H9 (cell line): ENCODE results near the gene MRM2. TPM values are rescaled to one million over a fixed set of nuclear protein-coding genes. Genes with fewer than 3 reads are reported as not detected.

Source experiments
- DNase-seq: peaks from one replicate; pipeline ENCODE4 v3.0.0-alpha.2; 2017
- H2AFZ ChIP-seq: one replicate; pipeline ENCODE4 v1.6.1; 2013; ENCODE audit warnings: mild to moderate bottlenecking, low read length, control low read depth, moderate library complexity
- H2AK5ac ChIP-seq: 2 replicates; pipeline ENCODE4 v1.6.1; 2013; ENCODE audit warnings: low read length, control low read depth, mixed read lengths; ENCODE audit not compliant: insufficient read length
- H2BK120ac ChIP-seq: one replicate; pipeline ENCODE4 v1.6.1; 2013; ENCODE audit warnings: low read depth, mild to moderate bottlenecking, low read length, control low read depth, inconsistent platforms; ENCODE audit not compliant: poor library complexity, severe bottlenecking
- H2BK12ac ChIP-seq: 2 replicates; pipeline ENCODE4 v1.6.1; 2013; ENCODE audit warnings: low read length, control low read depth, mixed read lengths, low read depth; ENCODE audit not compliant: insufficient read length
- H2BK15ac ChIP-seq: 2 replicates; pipeline ENCODE4 v1.6.1; 2013; ENCODE audit warnings: low read depth, low read length, control low read depth
- H2BK20ac ChIP-seq: one replicate; pipeline ENCODE4 v1.6.1; 2013; ENCODE audit warnings: low read depth, mild to moderate bottlenecking, low read length, control low read depth, inconsistent platforms; ENCODE audit not compliant: poor library complexity, severe bottlenecking
- H2BK5ac ChIP-seq: 2 replicates; pipeline ENCODE4 v1.6.1; 2013; ENCODE audit warnings: low read length, control low read depth, mixed read lengths; ENCODE audit not compliant: insufficient read length
- H3K14ac ChIP-seq: 2 replicates; pipeline ENCODE4 v1.6.1; 2013; ENCODE audit warnings: low read length, control low read depth; ENCODE audit not compliant: insufficient read depth
- H3K18ac ChIP-seq: 2 replicates; pipeline ENCODE4 v1.6.1; 2013; ENCODE audit warnings: low read depth, mild to moderate bottlenecking, mixed read lengths, low read length, control low read depth; ENCODE audit not compliant: insufficient read length
- H3K23ac ChIP-seq: 2 replicates; pipeline ENCODE4 v1.6.1; 2013; ENCODE audit warnings: low read length, control low read depth, mixed read lengths, low read depth; ENCODE audit not compliant: insufficient read length
- H3K23me2 ChIP-seq: 2 replicates; pipeline ENCODE4 v1.6.1; 2013; ENCODE audit warnings: low read depth, mild to moderate bottlenecking, mixed read lengths, low read length, control low read depth; ENCODE audit not compliant: insufficient read length, poor library complexity, severe bottlenecking
- H3K27ac ChIP-seq: 2 replicates; pipeline ENCODE4 v1.5.1; 2013; ENCODE audit warnings: low read length, control low read depth, mixed read lengths, low read depth; ENCODE audit not compliant: insufficient read length
- H3K27me3 ChIP-seq: 2 replicates; pipeline ENCODE4 v1.6.1; 2013; ENCODE audit warnings: low read length, control low read depth, inconsistent platforms; ENCODE audit not compliant: insufficient read depth
- H3K4ac ChIP-seq: 2 replicates; pipeline ENCODE4 v1.6.1; 2013; ENCODE audit warnings: low read depth, mild to moderate bottlenecking, control low read depth, inconsistent platforms, low read length, moderate library complexity
- H3K4me1 ChIP-seq: 2 replicates; pipeline ENCODE4 v1.6.1; 2013; ENCODE audit warnings: low read length, control low read depth, inconsistent platforms; ENCODE audit not compliant: insufficient read depth
- H3K4me2 ChIP-seq: 2 replicates; pipeline ENCODE4 v1.6.1; 2013; ENCODE audit warnings: low read length, control low read depth, mixed read lengths; ENCODE audit not compliant: insufficient read length, insufficient read depth
- H3K56ac ChIP-seq: 2 replicates; pipeline ENCODE4 v1.6.1; 2013; ENCODE audit warnings: low read depth, mild to moderate bottlenecking, mixed read lengths, low read length, control low read depth; ENCODE audit not compliant: insufficient read length
- H3K79me1 ChIP-seq: 2 replicates; pipeline ENCODE4 v1.6.1; 2013; ENCODE audit warnings: low read depth, mild to moderate bottlenecking, moderate library complexity, low read length, control low read depth, inconsistent platforms; ENCODE audit not compliant: insufficient read depth, poor library complexity, severe bottlenecking
- H3K79me2 ChIP-seq: 2 replicates; pipeline ENCODE4 v1.6.1; 2013; ENCODE audit warnings: low read length, control low read depth, inconsistent platforms; ENCODE audit not compliant: insufficient read depth
- H3K9ac ChIP-seq: 2 replicates; pipeline ENCODE4 v1.6.1; 2013; ENCODE audit warnings: low read length, control low read depth, mixed read lengths; ENCODE audit not compliant: insufficient read length; ENCODE audit errors: extremely low read depth
- H3K9me3 ChIP-seq: one replicate; pipeline ENCODE4 v1.6.1; 2013; ENCODE audit warnings: low read depth, low read length, inconsistent platforms; ENCODE audit not compliant: control insufficient read depth
- H3T11ph ChIP-seq: one replicate; pipeline ENCODE4 v1.6.1; 2013; ENCODE audit warnings: mild to moderate bottlenecking, low read length, control low read depth, inconsistent platforms
- H4K20me1 ChIP-seq: one replicate; pipeline ENCODE4 v1.6.1; 2013; ENCODE audit not compliant: control insufficient read depth, insufficient read length, insufficient read depth
- H4K5ac ChIP-seq: 2 replicates; pipeline ENCODE4 v1.6.1; 2013; ENCODE audit warnings: low read depth, mild to moderate bottlenecking, mixed read lengths, low read length, control low read depth; ENCODE audit not compliant: insufficient read length
- H4K8ac ChIP-seq: replicated peaks from 2 replicates; pipeline ENCODE4 v1.6.1; 2013; ENCODE audit warnings: low read length, control low read depth, mixed read lengths, low read depth; ENCODE audit not compliant: insufficient read length
- H4K91ac ChIP-seq: 2 replicates; pipeline ENCODE4 v1.6.1; 2013; ENCODE audit warnings: low read depth, mild to moderate bottlenecking, moderate library complexity, mixed read lengths, low read length, control low read depth; ENCODE audit not compliant: insufficient read length
- H3K27ac Mint-ChIP-seq, 3 experiments: 2 replicates in 2 of 3; 3 replicates in 1 of 3; pipeline ENCODE4 v1.8.0; 2020 to 2021; ENCODE audit warnings: mixed read lengths in 3 of 3, mild to moderate bottlenecking in 1 of 3, moderate library complexity in 1 of 3
- H3K27me3 Mint-ChIP-seq: 2 replicates; pipeline ENCODE4 v1.8.0; 2021; ENCODE audit warnings: low read depth, mild to moderate bottlenecking, moderate library complexity, mixed read lengths
- H3K36me3 Mint-ChIP-seq, 3 experiments: 2 replicates in 2 of 3; 3 replicates in 1 of 3; pipeline ENCODE4 v1.8.0; 2020 to 2021; ENCODE audit warnings: low read depth in 3 of 3, mixed read lengths in 3 of 3; ENCODE audit not compliant: insufficient read depth in 1 of 3
- H3K4me1 Mint-ChIP-seq, 2 experiments: 2 replicates each; pipeline ENCODE4 v1.8.0; 2020; ENCODE audit warnings: mixed read lengths in 2 of 2
- H3K4me3 Mint-ChIP-seq, 2 experiments: 2 replicates in 1 of 2; 3 replicates in 1 of 2; pipeline ENCODE4 v1.8.0; 2020 to 2021; ENCODE audit warnings: mild to moderate bottlenecking in 2 of 2, mixed read lengths in 2 of 2, moderate library complexity in 1 of 2
- H3K9me3 Mint-ChIP-seq, 2 experiments: 2 replicates in 1 of 2; 3 replicates in 1 of 2; pipeline ENCODE4 v1.8.0; 2020; ENCODE audit warnings: mild to moderate bottlenecking in 2 of 2, mixed read lengths in 2 of 2, moderate library complexity in 1 of 2
- CTCF ChIP-seq: fragments of 200-600 bp; sonication (generic); conservative IDR thresholded peaks from 3 replicates; pipeline ENCODE4 v1.8.0; 2021; ENCODE audit warnings: antibody characterized with exemption, mild to moderate bottlenecking
- WGBS: extraction: QIAGEN DNeasy Blood & Tissue Kit; methylation state at CpG from one replicate; pipeline ENCODE4 v1.1.7; 2013; ENCODE audit warnings: missing lambda C conversion rate, low lambda C conversion rate, mixed read lengths; ENCODE audit not compliant: insufficient read length; ENCODE audit errors: extremely low coverage; 5-methylcytosine and 5-hydroxymethylcytosine counted together
- total RNA-seq: library from RNA; stranded (reverse); gene quantifications from 2 replicates; pipeline ENCODE4 v1.2.1, GENCODE V29; 2021

Gene MRM2
- total RNA-seq, 1 experiment from 2014 or later, result 59.0 TPM

GRCh38 chr7:2276107-2276506, 34.1 kb upstream of the MRM2 start:
- TF ChIP-seq CTCF, result no peak
- Histone ChIP-seq H4K20me1 (no peaks in the 10 kb centered on the region), H4K8ac (no peak overlapping the region), H3K18ac (no peak overlapping the region), H3K27me3 (no peaks in the 10 kb centered on the region), H2BK15ac (no peak overlapping the region), H3K9me3 (no peaks in the 10 kb centered on the region), H2AFZ (no peak overlapping the region), H4K5ac (no peak overlapping the region), H3K14ac (no peak overlapping the region), H3K4me2 (no peak overlapping the region), H3K23me2 (no peaks in the 10 kb centered on the region), H4K91ac (no peak overlapping the region), H2BK20ac (no peak overlapping the region), H3K56ac (no peak overlapping the region), H3K4ac (no peak overlapping the region), H2BK5ac (no peak overlapping the region), H3K79me1 (no peaks in the 10 kb centered on the region), H3K9ac (no peak overlapping the region), H3K27ac (no peak overlapping the region), H3K4me1 (no peaks in the 10 kb centered on the region), H2BK12ac (no peak overlapping the region), H3K23ac (no peak overlapping the region), H2BK120ac (no peak overlapping the region), H3K79me2 (no peaks in the 10 kb centered on the region), H3T11ph (no peak overlapping the region), H2AK5ac (no peak overlapping the region)
- Mint-ChIP-seq H3K36me3 (peaks cover 7 to 41% (median 28%) of the 10 kb centered on the region in 3 experiments; a peak in 6 of 7 replicates), H3K4me3 (no peak overlapping the region), H3K27me3 (no peaks in the 10 kb centered on the region), H3K9me3 (no peaks in the 10 kb centered on the region), H3K27ac (no peak overlapping the region), H3K4me1 (peaks cover 5 to 9% of the 10 kb centered on the region in 2 experiments; a peak in 3 of 4 replicates)
- DNase-seq, result no peak
- no CpG with 5 or more reads among the region's 18 CpGs for WGBS
